ENCODE results near the gene CAPG.

DNA sequence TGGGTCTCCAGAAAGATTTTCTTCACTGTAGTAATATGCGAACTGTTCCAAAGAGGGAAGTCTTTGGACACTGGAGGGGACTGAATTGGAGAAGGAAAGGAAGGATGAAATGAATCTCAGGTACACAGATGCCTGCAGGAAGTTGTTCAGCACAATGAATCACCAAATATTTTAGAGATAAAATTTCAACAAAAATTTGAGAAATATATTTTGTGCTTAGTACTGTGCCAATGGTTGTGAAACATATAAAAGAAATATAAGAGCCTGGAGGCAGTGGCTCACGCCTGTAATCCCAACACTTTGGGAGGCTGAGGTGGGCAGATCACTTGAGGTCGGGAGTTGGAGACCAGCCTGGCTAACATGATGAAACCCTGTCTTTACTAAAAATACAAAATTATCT is 52.4 kb downstream of the CAPG start:
- TF ChIP-seq REST (IDR thresholded peaks at IDR 0.05; ENCODE audit: borderline replicate concordance), result no peak
- TF ChIP-seq EP300 (conservative IDR thresholded peaks at IDR 0.05; ENCODE audit: poor library complexity, severe bottlenecking), result no peak
- no peak for TF ChIP-seq SMC3 (conservative IDR thresholded peaks at IDR 0.05; ENCODE audit: poor library complexity)
- no peak for TF ChIP-seq CTCF (IDR thresholded peaks at IDR 0.05; ENCODE audit: poor library complexity, severe bottlenecking)
